ENCODE measurements around the gene RNF148. TPM values are rescaled to one million over a fixed set of nuclear protein-coding genes. Genes with fewer than 3 reads are reported as not detected.
A peak's percentile ranks its signal among the peaks of the same experiment; 100 is the strongest.

Gene RNF148
- total and polyA plus RNA-seq, 2 of the 8 experiments (the other 6 are each of a cell fraction or from before 2014, with no cell fraction given), result 0.27 to 0.45 TPM

- TF ChIP-seq, protein P1, sequence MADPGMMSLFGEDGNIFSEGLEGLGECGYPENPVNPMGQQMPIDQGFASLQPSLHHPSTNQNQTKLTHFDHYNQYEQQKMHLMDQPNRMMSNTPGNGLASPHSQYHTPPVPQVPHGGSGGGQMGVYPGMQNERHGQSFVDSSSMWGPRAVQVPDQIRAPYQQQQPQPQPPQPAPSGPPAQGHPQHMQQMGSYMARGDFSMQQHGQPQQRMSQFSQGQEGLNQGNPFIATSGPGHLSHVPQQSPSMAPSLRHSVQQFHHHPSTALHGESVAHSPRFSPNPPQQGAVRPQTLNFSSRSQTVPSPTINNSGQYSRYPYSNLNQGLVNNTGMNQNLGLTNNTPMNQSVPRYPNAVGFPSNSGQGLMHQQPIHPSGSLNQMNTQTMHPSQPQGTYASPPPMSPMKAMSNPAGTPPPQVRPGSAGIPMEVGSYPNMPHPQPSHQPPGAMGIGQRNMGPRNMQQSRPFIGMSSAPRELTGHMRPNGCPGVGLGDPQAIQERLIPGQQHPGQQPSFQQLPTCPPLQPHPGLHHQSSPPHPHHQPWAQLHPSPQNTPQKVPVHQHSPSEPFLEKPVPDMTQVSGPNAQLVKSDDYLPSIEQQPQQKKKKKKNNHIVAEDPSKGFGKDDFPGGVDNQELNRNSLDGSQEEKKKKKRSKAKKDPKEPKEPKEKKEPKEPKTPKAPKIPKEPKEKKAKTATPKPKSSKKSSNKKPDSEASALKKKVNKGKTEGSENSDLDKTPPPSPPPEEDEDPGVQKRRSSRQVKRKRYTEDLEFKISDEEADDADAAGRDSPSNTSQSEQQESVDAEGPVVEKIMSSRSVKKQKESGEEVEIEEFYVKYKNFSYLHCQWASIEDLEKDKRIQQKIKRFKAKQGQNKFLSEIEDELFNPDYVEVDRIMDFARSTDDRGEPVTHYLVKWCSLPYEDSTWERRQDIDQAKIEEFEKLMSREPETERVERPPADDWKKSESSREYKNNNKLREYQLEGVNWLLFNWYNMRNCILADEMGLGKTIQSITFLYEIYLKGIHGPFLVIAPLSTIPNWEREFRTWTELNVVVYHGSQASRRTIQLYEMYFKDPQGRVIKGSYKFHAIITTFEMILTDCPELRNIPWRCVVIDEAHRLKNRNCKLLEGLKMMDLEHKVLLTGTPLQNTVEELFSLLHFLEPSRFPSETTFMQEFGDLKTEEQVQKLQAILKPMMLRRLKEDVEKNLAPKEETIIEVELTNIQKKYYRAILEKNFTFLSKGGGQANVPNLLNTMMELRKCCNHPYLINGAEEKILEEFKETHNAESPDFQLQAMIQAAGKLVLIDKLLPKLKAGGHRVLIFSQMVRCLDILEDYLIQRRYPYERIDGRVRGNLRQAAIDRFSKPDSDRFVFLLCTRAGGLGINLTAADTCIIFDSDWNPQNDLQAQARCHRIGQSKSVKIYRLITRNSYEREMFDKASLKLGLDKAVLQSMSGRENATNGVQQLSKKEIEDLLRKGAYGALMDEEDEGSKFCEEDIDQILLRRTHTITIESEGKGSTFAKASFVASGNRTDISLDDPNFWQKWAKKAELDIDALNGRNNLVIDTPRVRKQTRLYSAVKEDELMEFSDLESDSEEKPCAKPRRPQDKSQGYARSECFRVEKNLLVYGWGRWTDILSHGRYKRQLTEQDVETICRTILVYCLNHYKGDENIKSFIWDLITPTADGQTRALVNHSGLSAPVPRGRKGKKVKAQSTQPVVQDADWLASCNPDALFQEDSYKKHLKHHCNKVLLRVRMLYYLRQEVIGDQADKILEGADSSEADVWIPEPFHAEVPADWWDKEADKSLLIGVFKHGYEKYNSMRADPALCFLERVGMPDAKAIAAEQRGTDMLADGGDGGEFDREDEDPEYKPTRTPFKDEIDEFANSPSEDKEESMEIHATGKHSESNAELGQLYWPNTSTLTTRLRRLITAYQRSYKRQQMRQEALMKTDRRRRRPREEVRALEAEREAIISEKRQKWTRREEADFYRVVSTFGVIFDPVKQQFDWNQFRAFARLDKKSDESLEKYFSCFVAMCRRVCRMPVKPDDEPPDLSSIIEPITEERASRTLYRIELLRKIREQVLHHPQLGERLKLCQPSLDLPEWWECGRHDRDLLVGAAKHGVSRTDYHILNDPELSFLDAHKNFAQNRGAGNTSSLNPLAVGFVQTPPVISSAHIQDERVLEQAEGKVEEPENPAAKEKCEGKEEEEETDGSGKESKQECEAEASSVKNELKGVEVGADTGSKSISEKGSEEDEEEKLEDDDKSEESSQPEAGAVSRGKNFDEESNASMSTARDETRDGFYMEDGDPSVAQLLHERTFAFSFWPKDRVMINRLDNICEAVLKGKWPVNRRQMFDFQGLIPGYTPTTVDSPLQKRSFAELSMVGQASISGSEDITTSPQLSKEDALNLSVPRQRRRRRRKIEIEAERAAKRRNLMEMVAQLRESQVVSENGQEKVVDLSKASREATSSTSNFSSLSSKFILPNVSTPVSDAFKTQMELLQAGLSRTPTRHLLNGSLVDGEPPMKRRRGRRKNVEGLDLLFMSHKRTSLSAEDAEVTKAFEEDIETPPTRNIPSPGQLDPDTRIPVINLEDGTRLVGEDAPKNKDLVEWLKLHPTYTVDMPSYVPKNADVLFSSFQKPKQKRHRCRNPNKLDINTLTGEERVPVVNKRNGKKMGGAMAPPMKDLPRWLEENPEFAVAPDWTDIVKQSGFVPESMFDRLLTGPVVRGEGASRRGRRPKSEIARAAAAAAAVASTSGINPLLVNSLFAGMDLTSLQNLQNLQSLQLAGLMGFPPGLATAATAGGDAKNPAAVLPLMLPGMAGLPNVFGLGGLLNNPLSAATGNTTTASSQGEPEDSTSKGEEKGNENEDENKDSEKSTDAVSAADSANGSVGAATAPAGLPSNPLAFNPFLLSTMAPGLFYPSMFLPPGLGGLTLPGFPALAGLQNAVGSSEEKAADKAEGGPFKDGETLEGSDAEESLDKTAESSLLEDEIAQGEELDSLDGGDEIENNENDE (IDR thresholded peaks at IDR 0.05; ENCODE audit: insufficient replicate concordance, low read length), result no peak
- TF ChIP-seq TEAD4 (IDR thresholded peaks at IDR 0.05; ENCODE audit: low read depth, low read length) (peak; percentile 71; the same call in 1 of the 2 replicates), ATF3 (IDR thresholded peaks at IDR 0.05; ENCODE audit: insufficient read depth, low read depth, low read length) (no peak), RXRA (IDR thresholded peaks at IDR 0.05; ENCODE audit: insufficient read depth, low read depth, low read length) (no peak), CREB1 (IDR thresholded peaks at IDR 0.05) (no peak), ASH2L (IDR thresholded peaks at IDR 0.05; ENCODE audit: low read length) (peak; percentile 54), JUN (IDR thresholded peaks at IDR 0.05; ENCODE audit: low read depth, low read length) (no peak), CHD2 (IDR thresholded peaks at IDR 0.05; ENCODE audit: low read length) (no peak)
Measured at GRCh38 chr7:122686360-122686878, 16.3 kb downstream of the RNF148 start (continued).

All from H1 (cell line).